ENCODE results near the gene MYO5A. TPM values are rescaled to one million over a fixed set of nuclear protein-coding genes. Genes with fewer than 3 reads are reported as not detected.

The MYO5A gene
- total and polyA plus RNA-seq, 2 donors (not counting 3 experiments of a cell fraction or from before 2014, with no cell fraction given), result 31.9 to 91.9 TPM

GRCh38 chr15:52423852-52424251, 104.8 kb downstream of the MYO5A start:
- Histone ChIP-seq H3K27ac (ENCODE audit: insufficient read depth, low read depth, low read length) (no peak overlapping the region), H3K36me3 (ENCODE audit: control insufficient read depth in 2 of 2, extremely low read depth in 1 of 2, insufficient read depth in 2 of 2, low read length in 2 of 2) (peaks cover 3 to 5% of the 10 kb centered on the region in 2 experiments), H4K20me1 (replicated peaks; ENCODE audit: control insufficient read depth, extremely low read depth, insufficient read depth, low read length) (no peaks in the 10 kb centered on the region), H3K4me1 (ENCODE audit: control insufficient read depth, extremely low read depth, insufficient read depth, low read length) (peaks cover 24% of the 10 kb centered on the region), H3K9me3 (replicated peaks; ENCODE audit: control insufficient read depth, insufficient read depth, low read length) (no peaks in the 10 kb centered on the region), H3K9me1 (replicated peaks; ENCODE audit: control insufficient read depth, extremely low read depth, insufficient read depth, low read length) (no peaks in the 10 kb centered on the region), H3K27me3 (ENCODE audit: control insufficient read depth in 2 of 2, insufficient read depth in 2 of 2, low read length in 2 of 2) (no peaks in the 10 kb centered on the region), H3K9ac (replicated peaks; ENCODE audit: extremely low read depth, insufficient read depth, low read length) (no peak overlapping the region), H3K79me2 (ENCODE audit: control insufficient read depth, insufficient read depth, low read length) (peaks cover 8% of the 10 kb centered on the region), H3K4me3 (replicated peaks in 1 of 3; ENCODE audit: insufficient read depth in 1 of 3, low read depth in 1 of 3, low read length in 3 of 3) (no peak overlapping the region), H3K4me2 (ENCODE audit: insufficient read depth, low read length) (no peak overlapping the region), H2AFZ (ENCODE audit: low read depth, low read length) (no peak overlapping the region)
- intact Hi-C loops (cut with micrococcal nuclease) (no loop called here), dilution Hi-C loops (cut with MboI; ENCODE audit: extremely low pct_ligation_motif_present, low sequenced_read_pairs) (no loop called here)
- CTCF ChIA-PET, result no interaction called here
- BruUV-seq (replicated peaks), result no TSS peak
- POLR2A ChIA-PET, result no interaction called here
- TF ChIP-seq MYC (IDR thresholded peaks at IDR 0.05; ENCODE audit: low read depth, low read length), result no peak
- no peak for TF ChIP-seq POLR2AphosphoS5 (IDR thresholded peaks at IDR 0.05; ENCODE audit: insufficient read depth, low read depth, low read length)
- TF ChIP-seq JUN (IDR thresholded peaks at IDR 0.05; ENCODE audit: borderline replicate concordance, insufficient read depth, insufficient read length, low read depth), result no peak
- TF ChIP-seq EZH2 (IDR thresholded peaks at IDR 0.05; ENCODE audit: borderline replicate concordance, low read depth, low read length, severe bottlenecking), result no peak
- TF ChIP-seq POLR2A (IDR thresholded peaks at IDR 0.05; ENCODE audit: low read depth, low read length), result no peak
- no peak for TF ChIP-seq CTCF (IDR thresholded peaks at IDR 0.05; ENCODE audit: extremely low read depth in 1 of 2, insufficient read depth in 1 of 2, low read depth in 1 of 2, low read length in 2 of 2)
- no peak for TF ChIP-seq GATA2 (IDR thresholded peaks at IDR 0.05; ENCODE audit: insufficient read depth, insufficient read length, low read depth, low read length)
- no peak for TF ChIP-seq FOS (IDR thresholded peaks at IDR 0.05; ENCODE audit: borderline replicate concordance, insufficient read depth, low read length)
- TF ChIP-seq MAX (IDR thresholded peaks at IDR 0.05; ENCODE audit: insufficient read depth, insufficient read length), result no peak
- DNase-seq (ENCODE audit: low read depth, low spot score), result no peak
- FAIRE-seq, result no peak

Measured in endothelial cell of umbilical vein (primary cell).